ENCODE measurements around the gene MRTFA. TPM values are rescaled to one million over a fixed set of nuclear protein-coding genes. Genes with fewer than 3 reads are reported as not detected.

Gene MRTFA
- total RNA-seq, 2 donors from 2014 or later: 70.1 to 71.5 TPM

DNA sequence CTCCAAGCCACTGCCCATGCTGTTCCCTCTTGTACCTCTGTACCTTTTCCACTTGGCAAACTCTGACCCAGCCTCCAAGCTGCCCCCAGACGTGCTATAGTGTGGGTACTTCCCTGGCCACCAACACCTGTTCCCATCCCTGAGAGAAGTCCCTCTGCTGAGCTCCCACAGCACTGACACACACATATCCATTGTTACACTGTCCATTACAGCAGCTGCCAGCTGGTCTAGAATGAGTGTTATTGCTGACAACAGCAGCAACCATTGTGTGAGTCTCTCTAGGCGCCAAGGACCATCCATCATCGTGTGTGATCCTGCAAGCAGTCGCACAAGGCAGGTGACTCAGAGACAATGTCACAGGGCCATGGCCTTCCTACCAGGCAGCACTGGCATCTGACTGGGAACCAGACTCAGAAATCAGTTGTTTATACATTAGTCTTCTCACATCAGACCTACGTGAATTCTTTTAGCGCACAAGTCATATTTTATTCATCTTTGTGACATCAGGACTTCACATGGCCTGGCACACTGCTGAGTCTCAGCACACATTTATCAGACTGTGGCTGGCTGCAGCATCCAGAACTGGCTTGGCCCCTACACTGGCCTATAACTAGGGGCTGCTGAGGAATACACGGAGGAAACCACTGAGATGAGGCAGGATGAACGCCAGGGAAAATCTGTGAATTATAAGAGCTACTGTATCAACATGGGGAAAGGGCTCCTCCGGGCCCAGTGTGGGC is 209.8 kb downstream of the MRTFA start:
- Mint-ChIP-seq H3K36me3 (ENCODE audit: low read depth) (peaks cover 20% of the 10 kb centered on the region), H3K27ac (peak overlapping the region; percentile 89), H3K4me1 (peaks cover 38% of the 10 kb centered on the region), H3K4me3 (no peak overlapping the region), H3K27me3 (no peaks in the 10 kb centered on the region)
- no peak for ATAC-seq
- DNase-seq: no peak
- no peaks in the 10 kb centered on the region for H3K9me3 ChIP-seq (ENCODE audit: control insufficient read depth, low read length, poor library complexity, severe bottlenecking)

- peaks cover 40% of the 10 kb centered on the region for H3K4me1 Mint-ChIP-seq
- no peak for ATAC-seq
- no peak overlapping the region for H3K4me3 Mint-ChIP-seq
- peaks cover 24% of the 10 kb centered on the region for H3K36me3 Mint-ChIP-seq (ENCODE audit: low read depth)
- no peaks in the 10 kb centered on the region for H3K27me3 Mint-ChIP-seq
- H3K27ac Mint-ChIP-seq: peak overlapping the region; percentile 27
- no peaks in the 10 kb centered on the region for H3K9me3 ChIP-seq (ENCODE audit: control insufficient read depth, low read length, poor library complexity, severe bottlenecking)
- DNase-seq: no peak
These were observed 211.4 kb downstream of the MRTFA start for GRCh38 chr22:40425082-40425481.

DNA sequence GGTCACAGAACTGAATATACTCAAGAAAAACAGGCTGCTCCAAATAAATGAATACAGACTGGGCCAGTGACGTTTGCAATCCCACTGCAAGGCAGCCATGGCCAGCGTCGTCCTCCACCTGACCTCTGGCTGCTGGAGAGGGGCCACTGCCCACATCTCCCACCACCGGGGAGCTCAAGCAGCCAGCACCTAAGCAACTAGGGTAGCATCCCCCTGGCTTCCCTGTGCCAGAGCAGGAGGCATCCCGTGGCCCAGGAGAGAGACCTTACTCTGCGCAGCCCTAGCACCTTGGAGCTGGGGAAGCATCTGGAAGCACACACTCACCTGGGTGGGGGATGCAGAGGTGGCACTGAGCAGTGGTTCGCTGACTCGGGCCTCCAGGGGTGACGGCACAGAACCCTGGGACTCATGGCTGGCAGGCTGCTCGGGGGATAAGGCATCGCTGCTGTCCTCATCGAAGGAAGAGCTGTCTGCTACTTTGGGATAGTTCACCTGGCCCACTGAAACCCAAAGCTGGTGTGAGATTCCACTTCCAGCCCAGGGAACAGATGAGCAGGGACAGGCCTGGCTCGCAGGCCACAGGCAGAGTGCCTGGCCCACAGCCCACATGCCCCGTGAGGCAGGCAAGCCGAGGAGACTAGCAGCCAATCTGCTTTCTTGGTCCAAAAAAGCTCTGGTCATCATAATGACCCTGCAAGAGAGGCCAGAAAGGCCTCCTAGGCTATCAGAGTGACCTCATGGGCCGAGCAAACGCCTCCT is 212.5 kb downstream of the MRTFA start:
- Mint-ChIP-seq H3K27me3 (no peaks in the 10 kb centered on the region), H3K4me3 (no peak overlapping the region), H3K36me3 (ENCODE audit: low read depth) (peaks cover 21% of the 10 kb centered on the region), H3K4me1 (peaks cover 35% of the 10 kb centered on the region), H3K27ac (peak overlapping the region; percentile 27)
- DNase-seq (no peak), ATAC-seq (no peak)
- no peaks in the 10 kb centered on the region for H3K9me3 ChIP-seq (ENCODE audit: control insufficient read depth, low read length, poor library complexity, severe bottlenecking)

GRCh38 chr22:40423310-40423688 is 213.2 kb downstream of the MRTFA start:
- Mint-ChIP-seq H3K27me3 (no peaks in the 10 kb centered on the region), H3K4me3 (no peak overlapping the region), H3K27ac (peak overlapping the region; percentile 54), H3K36me3 (ENCODE audit: low read depth) (peaks cover 18% of the 10 kb centered on the region), H3K4me1 (peaks cover 31% of the 10 kb centered on the region)
- no peaks in the 10 kb centered on the region for H3K9me3 ChIP-seq (ENCODE audit: control insufficient read depth, low read length, poor library complexity, severe bottlenecking)
- DNase-seq (no peak), ATAC-seq (no peak)

DNA sequence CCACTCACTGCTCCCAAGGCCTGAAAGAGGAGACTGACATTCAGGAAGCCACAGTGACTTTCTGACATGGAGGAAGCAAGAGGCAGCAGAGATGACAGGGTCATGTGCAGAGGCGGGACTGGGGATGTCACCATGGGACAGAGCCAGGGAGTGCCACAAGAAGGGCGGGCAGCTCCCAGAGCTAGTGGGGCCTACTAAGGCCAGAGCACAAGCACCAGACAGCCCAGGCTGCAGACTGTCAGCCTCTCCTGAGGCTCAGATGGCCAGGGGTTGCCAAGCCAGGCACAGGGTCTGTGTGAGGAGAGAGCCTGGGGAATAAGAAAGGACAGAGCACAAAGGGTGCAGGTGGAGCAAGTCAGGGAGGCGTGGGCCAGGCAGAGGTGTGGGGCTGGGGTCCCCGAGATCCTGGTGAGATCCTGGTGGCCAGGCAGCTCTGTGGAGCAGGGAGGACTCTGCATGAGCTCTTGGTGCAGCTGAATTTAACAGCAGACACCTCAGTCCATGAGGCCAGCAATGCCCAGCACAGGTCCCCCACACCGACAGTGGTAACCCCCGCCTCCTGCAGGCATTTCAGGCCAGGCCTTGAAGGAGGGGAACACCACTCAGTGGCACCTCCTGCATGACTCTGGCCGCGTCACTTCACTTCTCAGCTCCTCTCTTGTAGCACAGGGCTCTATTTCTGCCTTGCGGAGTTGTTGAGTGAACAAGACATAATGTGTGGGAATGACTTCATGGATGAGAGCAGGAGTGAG is 213.8 kb downstream of the MRTFA start:
- no peak overlapping the region for H3K4me3 Mint-ChIP-seq
- H3K36me3 Mint-ChIP-seq (ENCODE audit: low read depth): peaks cover 18% of the 10 kb centered on the region
- DNase-seq: no peak
- H3K9me3 ChIP-seq (ENCODE audit: control insufficient read depth, low read length, poor library complexity, severe bottlenecking): no peaks in the 10 kb centered on the region
- H3K27me3 Mint-ChIP-seq: no peaks in the 10 kb centered on the region
- H3K4me1 Mint-ChIP-seq: peaks cover 31% of the 10 kb centered on the region
- H3K27ac Mint-ChIP-seq: peak overlapping the region; percentile 85
- ATAC-seq: no peak

DNA sequence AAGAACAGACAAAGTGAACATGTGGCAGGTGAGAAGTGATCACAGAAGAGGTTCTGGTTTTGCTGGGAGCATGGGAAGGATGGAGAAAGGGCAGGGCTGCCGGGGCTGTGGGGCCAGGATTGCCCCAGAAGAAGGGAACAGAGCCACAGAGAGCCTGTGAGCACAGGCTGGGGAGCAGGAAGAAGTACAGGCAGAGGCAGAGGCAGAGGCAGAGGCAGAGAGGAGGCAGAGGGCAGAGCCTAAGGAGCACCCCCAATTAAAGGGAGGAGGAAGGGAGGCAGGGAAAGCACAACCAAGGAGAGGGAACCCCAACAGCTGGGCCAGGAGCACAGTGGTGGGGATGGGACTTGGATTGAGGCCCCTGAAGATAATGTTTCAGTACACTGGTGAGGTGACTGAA is 214.6 kb downstream of the MRTFA start:
- no peaks in the 10 kb centered on the region for H3K27me3 Mint-ChIP-seq
- ATAC-seq (no peak), DNase-seq (no peak)
- H3K9me3 ChIP-seq (ENCODE audit: control insufficient read depth, low read length, poor library complexity, severe bottlenecking): no peaks in the 10 kb centered on the region
- H3K36me3 Mint-ChIP-seq (ENCODE audit: low read depth): peaks cover 18% of the 10 kb centered on the region
- peak overlapping the region; percentile 85 for H3K27ac Mint-ChIP-seq
- no peak overlapping the region for H3K4me3 Mint-ChIP-seq
- H3K4me1 Mint-ChIP-seq: peaks cover 31% of the 10 kb centered on the region

DNA sequence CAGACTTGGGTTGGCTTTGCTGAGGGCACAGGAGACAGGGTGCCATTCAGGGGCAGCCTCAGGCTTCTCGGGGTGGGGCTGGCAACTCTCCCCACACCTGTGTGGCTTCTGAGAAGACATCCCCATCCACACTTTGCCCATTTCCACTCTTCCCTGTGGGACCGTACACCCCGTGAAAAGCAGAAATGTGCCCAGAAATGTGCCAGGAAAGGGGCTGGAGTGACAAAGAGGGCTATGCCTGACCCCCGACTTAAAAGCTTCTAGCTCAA is 215.5 kb downstream of the MRTFA start:
- no peaks in the 10 kb centered on the region for H3K27me3 Mint-ChIP-seq
- H3K4me3 Mint-ChIP-seq: no peak overlapping the region
- H3K27ac Mint-ChIP-seq: no peak overlapping the region

GRCh38 chr22:40420341-40421081 is 216.0 kb downstream of the MRTFA start:
- no peaks in the 10 kb centered on the region for H3K9me3 ChIP-seq (ENCODE audit: control insufficient read depth, low read length, poor library complexity, severe bottlenecking)
- ATAC-seq: no peak
- H3K4me3 Mint-ChIP-seq: no peak overlapping the region
- H3K27ac Mint-ChIP-seq: no peak overlapping the region
- DNase-seq: no peak
- no peaks in the 10 kb centered on the region for H3K27me3 Mint-ChIP-seq
- H3K4me1 Mint-ChIP-seq: peaks cover 39% of the 10 kb centered on the region
- H3K36me3 Mint-ChIP-seq (ENCODE audit: low read depth): peaks cover 21% of the 10 kb centered on the region

More for the DNA sequence above, 215.5 kb downstream of the MRTFA start:
- no peaks in the 10 kb centered on the region for H3K9me3 ChIP-seq (ENCODE audit: control insufficient read depth, low read length, poor library complexity, severe bottlenecking)
- ATAC-seq: no peak
- no peak for DNase-seq
- peaks cover 34% of the 10 kb centered on the region for H3K4me1 Mint-ChIP-seq
- peaks cover 19% of the 10 kb centered on the region for H3K36me3 Mint-ChIP-seq (ENCODE audit: low read depth)

DNA sequence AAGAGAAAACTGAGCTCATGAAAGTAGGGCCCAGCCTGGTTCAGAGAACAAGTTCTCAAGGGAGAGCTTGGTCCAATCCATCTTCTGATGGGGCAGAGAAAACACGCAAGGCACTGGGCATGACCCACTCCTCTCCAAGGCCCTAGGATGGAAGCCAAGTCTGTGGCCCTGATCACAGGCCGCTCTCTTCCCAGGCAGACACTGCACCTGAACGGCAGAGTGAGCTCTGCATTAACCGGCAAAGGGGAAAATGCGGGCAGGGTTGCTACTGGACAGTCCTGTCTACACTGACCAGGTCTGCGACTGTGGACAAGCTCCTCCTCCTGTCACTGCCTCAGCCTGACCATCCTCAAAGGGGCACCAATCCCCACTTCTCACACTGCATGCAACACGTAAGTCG is 216.8 kb downstream of the MRTFA start:
- H3K4me3 Mint-ChIP-seq: no peak overlapping the region
- H3K27ac Mint-ChIP-seq: peak overlapping the region; percentile 39
- no peaks in the 10 kb centered on the region for H3K27me3 Mint-ChIP-seq
- ATAC-seq (no peak), DNase-seq (no peak)
- no peaks in the 10 kb centered on the region for H3K9me3 ChIP-seq (ENCODE audit: control insufficient read depth, low read length, poor library complexity, severe bottlenecking)
- H3K36me3 Mint-ChIP-seq (ENCODE audit: low read depth): peaks cover 22% of the 10 kb centered on the region
- peaks cover 43% of the 10 kb centered on the region for H3K4me1 Mint-ChIP-seq

DNA sequence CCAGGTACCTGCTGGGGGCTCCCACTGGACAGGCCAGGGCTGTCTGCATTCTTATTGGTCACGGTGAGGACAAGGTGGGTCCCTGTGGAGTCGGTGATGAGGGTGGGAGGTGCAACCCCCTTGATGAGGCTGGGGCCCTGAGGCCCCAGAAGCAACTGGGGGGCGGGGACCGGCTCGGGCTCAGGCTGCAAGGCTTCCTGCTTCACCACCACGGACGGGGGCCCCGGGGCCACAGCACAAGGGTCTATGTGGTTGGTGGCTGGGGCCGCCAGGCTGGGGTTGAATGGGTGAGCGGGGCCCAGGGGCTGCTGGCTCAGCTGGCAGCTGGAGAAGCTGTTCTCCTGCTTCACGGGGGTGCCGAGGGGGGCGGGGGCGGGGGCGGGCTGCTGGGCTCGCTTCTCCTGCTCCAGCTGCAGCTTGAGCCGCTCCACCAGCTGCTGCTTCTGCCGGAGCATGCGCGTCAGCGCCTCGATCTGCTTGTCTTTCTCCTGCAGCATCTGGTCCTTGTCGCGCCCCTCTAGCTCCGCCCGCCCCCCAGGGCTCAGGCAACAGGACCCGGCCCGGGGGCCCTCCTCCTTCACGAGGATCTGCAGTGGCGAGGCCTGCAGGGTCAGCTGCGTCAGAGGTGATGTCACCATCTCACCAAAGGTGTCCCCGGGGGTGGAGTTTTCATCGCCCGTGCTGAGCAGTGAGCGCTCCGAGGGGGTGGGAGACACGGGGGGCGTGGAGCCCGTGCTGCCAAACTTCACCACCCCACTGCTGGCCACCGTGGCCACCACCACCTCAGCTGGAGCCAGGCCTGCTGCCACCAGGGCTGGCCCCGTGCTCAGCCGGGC is 217.9 kb downstream of the MRTFA start:
- H3K4me1 Mint-ChIP-seq: peaks cover 44% of the 10 kb centered on the region
- H3K9me3 ChIP-seq (ENCODE audit: control insufficient read depth, low read length, poor library complexity, severe bottlenecking): no peaks in the 10 kb centered on the region
- ATAC-seq (no peak), DNase-seq (no peak)
- no peak overlapping the region for H3K27ac Mint-ChIP-seq
- H3K27me3 Mint-ChIP-seq: no peaks in the 10 kb centered on the region
- H3K36me3 Mint-ChIP-seq (ENCODE audit: low read depth): peaks cover 22% of the 10 kb centered on the region
- no peak overlapping the region for H3K4me3 Mint-ChIP-seq

DNA sequence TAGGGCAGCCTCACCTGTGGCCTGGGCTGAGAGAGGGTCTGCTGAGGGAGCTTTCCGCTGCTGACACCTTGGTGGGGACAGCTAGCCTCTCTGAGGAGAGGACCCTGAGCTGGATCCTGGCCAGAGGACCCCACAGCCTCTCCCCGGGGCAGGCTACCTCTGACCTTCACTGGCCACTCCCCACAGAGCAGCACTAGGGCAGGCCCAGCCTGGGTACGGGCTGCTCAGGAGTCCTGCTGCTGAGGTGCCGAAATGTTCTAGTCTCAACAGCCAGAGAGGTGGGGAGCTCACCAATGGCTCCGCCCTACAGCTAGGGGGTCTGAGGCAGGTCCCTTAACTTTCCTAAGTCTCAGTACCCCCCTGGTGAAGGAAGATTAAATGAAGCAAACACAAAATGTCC is 218.6 kb downstream of the MRTFA start:
- no peak for DNase-seq
- no peaks in the 10 kb centered on the region for H3K27me3 Mint-ChIP-seq
- no peak overlapping the region for H3K27ac Mint-ChIP-seq
- H3K36me3 Mint-ChIP-seq (ENCODE audit: low read depth): peaks cover 20% of the 10 kb centered on the region
- H3K4me1 Mint-ChIP-seq: peaks cover 39% of the 10 kb centered on the region
- H3K9me3 ChIP-seq (ENCODE audit: control insufficient read depth, low read length, poor library complexity, severe bottlenecking): no peaks in the 10 kb centered on the region
- H3K4me3 Mint-ChIP-seq: no peak overlapping the region
- no peak for ATAC-seq

GRCh38 chr22:40417041-40417440 is 219.5 kb downstream of the MRTFA start:
- ATAC-seq: no peak
- peaks cover 16% of the 10 kb centered on the region for H3K36me3 Mint-ChIP-seq (ENCODE audit: low read depth)
- peak overlapping the region; percentile 96 for H3K27ac Mint-ChIP-seq
- H3K27me3 Mint-ChIP-seq: no peaks in the 10 kb centered on the region
- H3K4me1 Mint-ChIP-seq: peaks cover 37% of the 10 kb centered on the region
- no peak for DNase-seq
- H3K4me3 Mint-ChIP-seq: no peak overlapping the region
- H3K9me3 ChIP-seq (ENCODE audit: control insufficient read depth, low read length, poor library complexity, severe bottlenecking): no peaks in the 10 kb centered on the region
